K562 (cell line): ENCODE results near the gene CARD11.

ENCODE experiments used
- BCL6 ChIP-seq: fragments of 250-450 bp; sonication (Bioruptor Pico); IDR thresholded peaks from 2 replicates; pipeline ENCODE4 v1.4.0; 2020
- ILK ChIP-seq: fragments of 450-650 bp; IDR thresholded peaks from 2 replicates; pipeline ENCODE4 v1.6.1; 2016; ENCODE audit warnings: missing genetic modification characterization, low read depth, mild to moderate bottlenecking, missing compliant biosample characterization, moderate library complexity, borderline replicate concordance
- LARP7 ChIP-seq: fragments of 450-650 bp; IDR thresholded peaks from 2 replicates; pipeline ENCODE4 v1.6.1; 2016
- SETDB1 ChIP-seq: IDR thresholded peaks from one replicate; pipeline ENCODE4 v1.6.1; 2012; ENCODE audit warnings: low read length, control low read depth, inconsistent platforms
- ZNF146 ChIP-seq: IDR thresholded peaks from one replicate; pipeline ENCODE4 v1.6.1; 2018; ENCODE audit warnings: missing compliant biosample characterization; ENCODE audit not compliant: unreplicated experiment

GRCh38 chr7:2953588-2954407 is 89.9 kb downstream of the CARD11 start:
- TF ChIP-seq ZNF146 (CRISPR knock-in tag) = no peak
- no peak for TF ChIP-seq LARP7
- TF ChIP-seq SETDB1 = no peak
- TF ChIP-seq BCL6 (CRISPR knock-in tag) = no peak
- TF ChIP-seq ILK = no peak
